Measurements from ENCODE around the gene UPK2. TPM values are rescaled to one million over a fixed set of nuclear protein-coding genes. Genes with fewer than 3 reads are reported as not detected.

UPK2 gene
- total RNA-seq, 2 donors from 2014 or later = not detected

GRCh38 chr11:118911880-118912741, 44.0 kb upstream of the UPK2 start:
- intact Hi-C loops (cut with DNase I) = no loop called here
- Histone ChIP-seq H3K4me1 (peaks cover 100% of the 10 kb centered on the region), H3K9me3 (no peaks in the 10 kb centered on the region), H3K36me3 (replicated peaks in 1 of 2; ENCODE audit: insufficient read depth in 1 of 2, low read depth in 2 of 2) (no peaks in the 10 kb centered on the region), H3K4me3 (no peak overlapping the region), H3K27ac (peak overlapping the region; percentile 95 to 99 (median 96)), H3K27me3 (no peaks in the 10 kb centered on the region)
- DNase-seq (peak; percentile 59 to 76 (median 67)), ATAC-seq (peak; percentile 10)
- peak; percentile 29 to 61 (median 47) for TF ChIP-seq POLR2A (IDR thresholded peaks at IDR 0.05)
- no peak for TF ChIP-seq CTCF (IDR thresholded peaks at IDR 0.05)
- 27 to 31% methylated on average over 18 to 23 of the region's 23 CpGs for WGBS, 2 donors

GRCh38 chr11:118912742-118913410, 43.2 kb upstream of the UPK2 start:
- H3K36me3 ChIP-seq (replicated peaks in 1 of 2; ENCODE audit: insufficient read depth in 1 of 2, low read depth in 2 of 2) = no peaks in the 10 kb centered on the region
- DNase-seq (peak in 2 of 4 donors; percentile 46 to 53), ATAC-seq (no peak)
- TF ChIP-seq CTCF (IDR thresholded peaks at IDR 0.05) = no peak
- TF ChIP-seq POLR2A (IDR thresholded peaks at IDR 0.05) = no peak
- peak overlapping the region; percentile 95 to 99 (median 96) for H3K27ac ChIP-seq
- 7 to 41% methylated on average over 2 to 12 of the region's 12 CpGs for WGBS, 2 donors
- no peaks in the 10 kb centered on the region for H3K9me3 ChIP-seq
- peaks cover 100% of the 10 kb centered on the region for H3K4me1 ChIP-seq
- H3K4me3 ChIP-seq = no peak overlapping the region
- no peaks in the 10 kb centered on the region for H3K27me3 ChIP-seq
- intact Hi-C loops (cut with DNase I) = no loop called here

- Histone ChIP-seq H3K9me3 (no peaks in the 10 kb centered on the region), H3K27me3 (no peaks in the 10 kb centered on the region), H3K36me3 (replicated peaks in 1 of 2; ENCODE audit: insufficient read depth in 1 of 2, low read depth in 2 of 2) (no peaks in the 10 kb centered on the region), H3K27ac (peak overlapping the region; percentile 95 to 99 (median 96)), H3K4me3 (no peak overlapping the region), H3K4me1 (peaks cover 100% of the 10 kb centered on the region)
- ATAC-seq (no peak), DNase-seq (peak in 2 of 4 donors; percentile 13 to 15)
- intact Hi-C loops (cut with DNase I) = no loop called here
- WGBS, 2 donors = 11 to 13% methylated on average over 3 to 9 of the region's 9 CpGs
- TF ChIP-seq POLR2A (IDR thresholded peaks at IDR 0.05) (no peak), CTCF (IDR thresholded peaks at IDR 0.05) (no peak)
These were observed 42.5 kb upstream of the UPK2 start for GRCh38 chr11:118913411-118914125.

GRCh38 chr11:118914178-118914918, 41.8 kb upstream of the UPK2 start:
- peak; percentile 65 to 80 (median 76) for DNase-seq
- ATAC-seq = peak; percentile 45
- Histone ChIP-seq H3K4me1 (peaks cover 99% of the 10 kb centered on the region), H3K36me3 (replicated peaks in 1 of 2; ENCODE audit: insufficient read depth in 1 of 2, low read depth in 2 of 2) (no peaks in the 10 kb centered on the region), H3K9me3 (no peaks in the 10 kb centered on the region), H3K4me3 (no peak overlapping the region), H3K27ac (peak overlapping the region; percentile 95 to 99 (median 96)), H3K27me3 (no peaks in the 10 kb centered on the region)
- 21 to 23% methylated on average over 6 to 15 of the region's 15 CpGs for WGBS, 2 donors
- TF ChIP-seq CTCF (IDR thresholded peaks at IDR 0.05) (no peak), POLR2A (IDR thresholded peaks at IDR 0.05) (peak in 2 of 3 donors; percentile 20 to 47)
- intact Hi-C loops (cut with DNase I) = no loop called here
